ENCODE data around the gene CNTNAP2. TPM values are rescaled to one million over a fixed set of nuclear protein-coding genes. Genes with fewer than 3 reads are reported as not detected.

CNTNAP2 gene
- total and polyA plus RNA-seq, 2 of the 4 experiments (the other 2 are of a cell fraction), result not detected

- Histone ChIP-seq H3K4me1 (ENCODE audit: control insufficient read depth, insufficient read depth, low read length) (no peaks in the 10 kb centered on the region), H2BK20ac (ENCODE audit: low read depth, low read length) (no peak overlapping the region), H3K23ac (ENCODE audit: low read depth, low read length) (no peak overlapping the region), H3K18ac (ENCODE audit: low read depth, low read length) (no peak overlapping the region), H2AK9ac (replicated peaks; ENCODE audit: low read depth, low read length, poor library complexity) (no peak overlapping the region), H4K5ac (ENCODE audit: low read depth, low read length) (no peak overlapping the region), H3K27ac (ENCODE audit: insufficient read depth, low read length) (no peak overlapping the region), H3K9me1 (ENCODE audit: insufficient read depth, low read length) (no peaks in the 10 kb centered on the region), H3K36me3 (ENCODE audit: control insufficient read depth, insufficient read depth, low read length) (no peaks in the 10 kb centered on the region), H4K8ac (ENCODE audit: low read depth in 2 of 2, low read length in 2 of 2) (no peak overlapping the region), H3K4me3 (ENCODE audit: insufficient read depth, low read depth, low read length) (no peak overlapping the region), H3K4me2 (ENCODE audit: low read depth, low read length) (no peak overlapping the region), H4K91ac (ENCODE audit: insufficient read depth, low read depth, low read length) (no peak overlapping the region), H3K4ac (ENCODE audit: low read depth, low read length) (no peak overlapping the region), H2BK15ac (ENCODE audit: low read depth, low read length) (no peak overlapping the region), H2AFZ (replicated peaks; ENCODE audit: low read length, poor library complexity) (no peak overlapping the region), H3K27me3 (ENCODE audit: control insufficient read depth, insufficient read depth, low read length) (no peaks in the 10 kb centered on the region), H3K79me1 (ENCODE audit: low read depth in 1 of 2, low read length in 2 of 2) (no peaks in the 10 kb centered on the region), H3K9ac (ENCODE audit: low read depth, low read length) (no peak overlapping the region), H3K9me3 (ENCODE audit: control insufficient read depth, insufficient read depth, low read length) (peaks cover 6% of the 10 kb centered on the region; the same call in 1 of the 2 replicates), H2AK5ac (ENCODE audit: low read depth, low read length) (no peak overlapping the region), H2BK120ac (ENCODE audit: low read depth, low read length) (no peak overlapping the region), H2BK5ac (ENCODE audit: low read depth, low read length, poor library complexity, severe bottlenecking) (no peak overlapping the region), H3K14ac (replicated peaks; ENCODE audit: low read depth, low read length) (no peak overlapping the region), H3K56ac (ENCODE audit: extremely low read depth, insufficient read depth, low read length) (no peak overlapping the region), H4K20me1 (ENCODE audit: insufficient read depth, low read length) (no peaks in the 10 kb centered on the region)
- DNase-seq (no peak), ATAC-seq (ENCODE audit: low read depth) (no peak)
- no peak for TF ChIP-seq MAFK (IDR thresholded peaks at IDR 0.05; ENCODE audit: low read depth, low read length)
- TF ChIP-seq RAD21 (IDR thresholded peaks at IDR 0.05; ENCODE audit: low read length), result no peak
- TF ChIP-seq MAZ (IDR thresholded peaks at IDR 0.05; ENCODE audit: borderline replicate concordance, low read depth, low read length), result no peak
- no peak for TF ChIP-seq FOS (IDR thresholded peaks at IDR 0.05; ENCODE audit: low read depth, low read length)
- TF ChIP-seq USF2 (IDR thresholded peaks at IDR 0.05; ENCODE audit: low read depth, low read length), result no peak
- TF ChIP-seq CTCF (conservative IDR thresholded peaks at IDR 0.05; ENCODE audit: low read depth, low read length), result no peak
- no peak for TF ChIP-seq CHD1 (IDR thresholded peaks at IDR 0.05; ENCODE audit: low read depth, low read length)
- no peak for TF ChIP-seq ELK1 (IDR thresholded peaks at IDR 0.05; ENCODE audit: borderline replicate concordance, low read depth, low read length)
- TF ChIP-seq RFX5 (IDR thresholded peaks at IDR 0.05; ENCODE audit: low read depth, low read length), result no peak
- no peak for TF ChIP-seq SMC3 (IDR thresholded peaks at IDR 0.05; ENCODE audit: low read depth, low read length)
- TF ChIP-seq NFE2L2 (IDR thresholded peaks at IDR 0.05; ENCODE audit: low read depth, low read length), result no peak
- no peak for TF ChIP-seq CEBPB (IDR thresholded peaks at IDR 0.05; ENCODE audit: low read depth, low read length)
- no peak for TF ChIP-seq POLR2A (IDR thresholded peaks at IDR 0.05; ENCODE audit: low read depth, low read length)
- TF ChIP-seq MXI1 (IDR thresholded peaks at IDR 0.05; ENCODE audit: borderline replicate concordance, low read depth, low read length), result no peak
- TF ChIP-seq RCOR1 (IDR thresholded peaks at IDR 0.05; ENCODE audit: insufficient replicate concordance, low read length), result no peak
- no peak for TF ChIP-seq BHLHE40 (IDR thresholded peaks at IDR 0.05; ENCODE audit: low read depth, low read length)
- BruUV-seq (replicated peaks), result no TSS peak
- WGBS, 2 experiments (ENCODE audit: extremely low coverage in 2 of 2, insufficient read length in 1 of 2), result no CpG with 5 or more reads among the region's 2 CpGs
- intact Hi-C loops (cut with micrococcal nuclease) (no loop called here), in situ Hi-C loops (cut with MboI; ENCODE audit: low sequenced_read_pairs) (no loop called here), dilution Hi-C loops (cut with HindIII; ENCODE audit: low sequenced_read_pairs, unreplicated experiment) (no loop called here)
- ChIA-PET POLR2A (ENCODE audit: unreplicated experiment) (no interaction called here), CTCF (no interaction called here)
Measured at GRCh38 chr7:146249272-146249671, 132.7 kb downstream of the CNTNAP2 start.
